Vagina (tissue), 2 donors: ENCODE results near the gene DPEP1. TPM values are rescaled to one million over a fixed set of nuclear protein-coding genes. Genes with fewer than 3 reads are reported as not detected.

Source experiments
- DNase-seq, 2 donors: peaks; one replicate each; pipeline ENCODE4 v3.0.0-alpha.2; 2017; ENCODE audit errors: extremely low spot score in 2 of 2
- H3K27ac ChIP-seq: fragments of 200-600 bp; sonication (generic); one replicate; pipeline ENCODE4 v1.5.1; 2019
- H3K27me3 ChIP-seq: fragments of 200-600 bp; sonication (generic); one replicate; pipeline ENCODE4 v1.5.1; 2019
- H3K36me3 ChIP-seq, 2 donors: fragments of 200-600 bp; sonication (generic); one replicate each; pipeline ENCODE4 v1.5.1; 2017 to 2019
- H3K4me1 ChIP-seq: fragments of 200-600 bp; sonication (generic); one replicate; pipeline ENCODE4 v1.5.1; 2019
- H3K4me3 ChIP-seq, 2 donors: fragments of 200-600 bp; sonication (generic); 1 replicate in 1 of 2; 2 replicates in 1 of 2; pipeline ENCODE4 v1.5.1; 2016 to 2019
- H3K9me3 ChIP-seq: fragments of 200-600 bp; sonication (generic); one replicate; pipeline ENCODE4 v1.5.1; 2019
- CTCF ChIP-seq, 3 experiments: fragments of 450-650 bp in 2 of 3; fragments of 200-600 bp in 1 of 3; sonication (generic) in 1 of 3; IDR thresholded peaks; one replicate each; pipeline ENCODE4 v1.5.1; 2017 to 2019; ENCODE audit warnings: antibody characterized with exemption in 3 of 3, mild to moderate bottlenecking in 2 of 3, moderate library complexity in 2 of 3
- POLR2A ChIP-seq, 2 donors: fragments of 450-650 bp; IDR thresholded peaks; one replicate each; pipeline ENCODE4 v1.6.1; 2017; ENCODE audit warnings: antibody characterized with exemption in 2 of 2, mild to moderate bottlenecking in 2 of 2, moderate library complexity in 2 of 2
- POLR2AphosphoS5 ChIP-seq, 2 donors: sonication (generic); formaldehyde crosslinking; IDR thresholded peaks; one replicate each; pipeline ENCODE4 v1.9.0; 2017; ENCODE audit warnings: antibody characterized with exemption in 2 of 2, mild to moderate bottlenecking in 2 of 2, low read depth in 1 of 2; ENCODE audit not compliant: insufficient read depth in 1 of 2
- intact Hi-C: fragments of 100-400 bp; cut with DNase I; formaldehyde crosslinking; loops from one replicate; pipeline ENCODE4 v1.15.1; 2023
- total RNA-seq: library from RNA; depleted of rRNA; stranded (reverse); fragments of >200 nt; gene quantifications from one replicate; pipeline ENCODE4 v1.2.3, GENCODE V29; 2016

DPEP1 gene
- total RNA-seq, 1 donor from 2014 or later = not detected

GRCh38 chr16:89621698-89622409 lies 8.4 kb downstream of the DPEP1 start:
- Histone ChIP-seq H3K27me3 (no peaks in the 10 kb centered on the region), H3K4me3 (no peak overlapping the region), H3K4me1 (no peaks in the 10 kb centered on the region), H3K9me3 (no peaks in the 10 kb centered on the region), H3K27ac (no peak overlapping the region), H3K36me3 (no peaks in the 10 kb centered on the region)
- no peak for TF ChIP-seq POLR2AphosphoS5 (IDR thresholded peaks at IDR 0.05; ENCODE audit: insufficient read depth in 1 of 2, low read depth in 1 of 2)
- TF ChIP-seq POLR2A (IDR thresholded peaks at IDR 0.05) = no peak
- no peak for TF ChIP-seq CTCF (IDR thresholded peaks at IDR 0.05)
- intact Hi-C loops = no loop called here
- no peak for DNase-seq

- Histone ChIP-seq H3K36me3 (no peaks in the 10 kb centered on the region), H3K27ac (peak overlapping the region; percentile 4), H3K27me3 (no peaks in the 10 kb centered on the region), H3K4me1 (no peaks in the 10 kb centered on the region), H3K4me3 (no peak overlapping the region), H3K9me3 (no peaks in the 10 kb centered on the region)
- intact Hi-C loops = no loop called here
- DNase-seq = no peak
- TF ChIP-seq POLR2AphosphoS5 (IDR thresholded peaks at IDR 0.05; ENCODE audit: insufficient read depth in 1 of 2, low read depth in 1 of 2) (no peak), POLR2A (IDR thresholded peaks at IDR 0.05) (no peak), CTCF (IDR thresholded peaks at IDR 0.05) (no peak)
These were observed 10.2 kb downstream of the DPEP1 start for GRCh38 chr16:89623511-89624261.

- Histone ChIP-seq H3K9me3 (no peaks in the 10 kb centered on the region), H3K27me3 (no peaks in the 10 kb centered on the region), H3K36me3 (no peaks in the 10 kb centered on the region), H3K4me1 (no peaks in the 10 kb centered on the region), H3K4me3 (no peak overlapping the region), H3K27ac (no peak overlapping the region)
- no peak for DNase-seq
- intact Hi-C loops = no loop called here
- TF ChIP-seq POLR2AphosphoS5 (IDR thresholded peaks at IDR 0.05; ENCODE audit: insufficient read depth in 1 of 2, low read depth in 1 of 2) (no peak), POLR2A (IDR thresholded peaks at IDR 0.05) (no peak), CTCF (IDR thresholded peaks at IDR 0.05) (no peak)
These were observed 11.6 kb downstream of the DPEP1 start for GRCh38 chr16:89624777-89625761.

GRCh38 chr16:89629827-89630610 lies 16.6 kb downstream of the DPEP1 start:
- no peak for DNase-seq
- no peaks in the 10 kb centered on the region for H3K27me3 ChIP-seq
- TF ChIP-seq POLR2A (IDR thresholded peaks at IDR 0.05) = no peak
- no peak for TF ChIP-seq POLR2AphosphoS5 (IDR thresholded peaks at IDR 0.05; ENCODE audit: insufficient read depth in 1 of 2, low read depth in 1 of 2)
- TF ChIP-seq CTCF (IDR thresholded peaks at IDR 0.05) = no peak
- no peak overlapping the region for H3K27ac ChIP-seq
- H3K36me3 ChIP-seq = no peaks in the 10 kb centered on the region
- no peaks in the 10 kb centered on the region for H3K4me1 ChIP-seq
- no peaks in the 10 kb centered on the region for H3K9me3 ChIP-seq
- no peak overlapping the region for H3K4me3 ChIP-seq
- intact Hi-C loops = no loop called here
